ACC112 (cell line): Measurements from ENCODE around the gene ST7L.

Experiments
- H2AFZ ChIP-seq: fragments of 200-600 bp; sonication (generic); one replicate; pipeline ENCODE4 v1.6.0; 2017; ENCODE audit warnings: antibody characterized with exemption, low read length; ENCODE audit not compliant: unreplicated experiment
- H3K27ac ChIP-seq: fragments of 200-600 bp; sonication (generic); 2 replicates; pipeline ENCODE4 v1.5.1; 2014; ENCODE audit warnings: low read depth, mild to moderate bottlenecking, antibody characterized with exemption, low read length, moderate library complexity
- H3K27me3 ChIP-seq: fragments of 200-600 bp; sonication (generic); 2 replicates; pipeline ENCODE4 v1.6.1; 2014; ENCODE audit warnings: mild to moderate bottlenecking, antibody characterized with exemption, low read length, moderate library complexity, mixed read lengths; ENCODE audit not compliant: insufficient read depth
- H3K36me3 ChIP-seq: fragments of 200-600 bp; sonication (generic); 2 replicates; pipeline ENCODE4 v1.6.1; 2016; ENCODE audit warnings: mild to moderate bottlenecking, antibody characterized with exemption, low read length, moderate library complexity, mixed read lengths; ENCODE audit not compliant: insufficient read depth
- H3K4me1 ChIP-seq: fragments of 200-600 bp; sonication (generic); one replicate; pipeline ENCODE4 v1.6.1; 2016; ENCODE audit warnings: low read length, mixed read lengths; ENCODE audit not compliant: insufficient read depth, unreplicated experiment, control insufficient read depth
- H3K4me3 ChIP-seq: fragments of 200-600 bp; sonication (generic); 2 replicates; pipeline ENCODE4 v1.5.1; 2014; ENCODE audit warnings: mild to moderate bottlenecking, low read depth, low read length
- H3K79me2 ChIP-seq: fragments of 200-600 bp; sonication (generic); one replicate; pipeline ENCODE4 v1.6.0; 2016; ENCODE audit warnings: low read length; ENCODE audit not compliant: control insufficient read depth, unreplicated experiment, insufficient read depth

ST7L gene

DNA sequence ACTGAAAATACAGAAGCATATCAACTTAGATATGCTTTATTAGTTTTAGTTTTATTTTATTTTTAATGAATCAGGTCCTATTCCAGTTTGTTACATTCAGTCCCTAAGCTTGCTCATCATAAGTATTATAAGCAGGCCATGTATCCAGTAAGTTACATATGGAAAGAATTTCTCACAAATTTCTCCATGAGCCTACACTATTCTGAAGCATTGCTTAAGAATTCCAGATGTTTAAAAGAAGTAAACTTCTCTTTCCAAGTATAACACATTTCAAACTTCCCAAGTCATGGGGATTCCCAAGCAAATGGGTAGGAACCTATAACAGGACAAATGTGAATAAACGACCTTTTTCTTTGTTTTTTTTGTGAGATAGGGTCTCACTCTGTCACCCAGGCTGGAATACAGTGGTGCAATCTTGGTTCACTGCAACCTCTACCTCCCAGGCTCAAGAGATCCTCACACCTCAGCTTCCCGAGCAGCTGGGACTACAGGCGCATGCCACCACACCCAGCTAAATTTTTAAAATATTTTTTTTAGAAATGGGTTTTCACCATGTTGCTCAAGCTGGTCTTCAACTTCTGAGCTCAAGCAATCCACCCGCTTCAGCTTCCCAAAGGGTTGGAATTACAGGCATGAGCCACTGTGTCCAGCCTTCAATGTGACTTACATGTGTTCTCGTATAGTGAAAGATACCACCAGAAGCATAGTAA, 39.0 kb downstream of the ST7L start:
- Histone ChIP-seq H3K27ac (no peak overlapping the region), H3K4me1 (peaks cover 13% of the 10 kb centered on the region), H3K4me3 (no peak overlapping the region), H3K36me3 (0 out of 2 replicates have a peak, but pooled peaks cover 4% of the 10 kb centered on the region), H3K27me3 (no peaks in the 10 kb centered on the region), H2AFZ (no peak overlapping the region), H3K79me2 (no peaks in the 10 kb centered on the region)

DNA sequence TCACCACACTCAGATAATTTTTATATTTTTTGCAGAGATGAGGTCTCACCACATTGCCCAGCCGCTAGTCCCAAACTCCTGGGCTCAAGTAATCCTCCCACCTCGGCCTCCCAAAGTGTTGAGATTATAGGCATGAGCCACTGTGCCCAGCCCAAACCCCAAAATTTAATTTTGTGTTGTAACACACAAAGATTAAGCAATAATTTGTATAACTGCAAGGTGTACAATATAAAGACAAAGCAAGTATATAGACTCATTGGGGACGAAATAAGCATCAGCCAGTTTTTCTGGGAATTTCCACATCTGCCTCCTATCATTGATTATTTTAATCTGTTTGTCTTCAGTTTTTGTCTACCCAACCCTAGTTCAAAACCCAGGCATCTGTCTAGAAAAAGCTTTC, 42.7 kb downstream of the ST7L start:
- peaks cover 11% of the 10 kb centered on the region; the same call in 1 of the 2 replicates for H3K36me3 ChIP-seq
- H3K27me3 ChIP-seq = no peaks in the 10 kb centered on the region
- peaks cover 7% of the 10 kb centered on the region for H3K4me1 ChIP-seq
- no peak overlapping the region for H3K4me3 ChIP-seq
- no peaks in the 10 kb centered on the region for H3K79me2 ChIP-seq
- no peak overlapping the region for H3K27ac ChIP-seq
- H2AFZ ChIP-seq = no peak overlapping the region

DNA sequence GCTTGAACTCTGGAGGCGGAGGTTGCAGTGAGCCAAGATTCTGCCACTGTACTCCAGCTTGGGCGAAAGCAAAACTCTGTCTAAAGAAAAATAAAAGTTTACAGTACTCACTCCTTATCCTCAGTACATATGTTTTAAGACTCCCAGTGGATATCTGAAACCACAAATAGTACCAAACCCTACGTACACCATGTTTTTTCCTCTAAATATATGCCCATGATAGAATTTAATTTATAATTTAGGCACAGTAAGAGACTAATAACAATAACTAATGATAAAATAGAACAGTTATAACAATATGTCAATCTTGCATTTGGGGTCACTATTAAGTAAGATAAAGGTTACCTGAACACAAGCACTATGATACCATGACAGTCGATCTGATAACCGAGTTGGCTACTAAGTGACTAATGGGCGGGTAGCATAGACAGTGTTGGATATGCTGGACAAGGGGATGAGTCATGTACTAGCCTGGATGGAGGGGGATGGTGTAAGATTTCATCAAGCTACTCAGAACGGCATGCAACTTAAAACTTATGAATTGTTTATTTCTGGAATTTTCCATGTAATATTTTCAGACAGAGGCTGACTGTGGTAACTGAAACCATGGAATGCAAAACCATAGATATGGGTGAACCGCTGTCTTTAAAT, 43.7 kb downstream of the ST7L start:
- Histone ChIP-seq H2AFZ (no peak overlapping the region), H3K79me2 (no peaks in the 10 kb centered on the region), H3K27ac (peak overlapping the region; percentile 21), H3K36me3 (peaks cover 11% of the 10 kb centered on the region), H3K4me3 (no peak overlapping the region), H3K27me3 (no peaks in the 10 kb centered on the region), H3K4me1 (peaks cover 7% of the 10 kb centered on the region)

DNA sequence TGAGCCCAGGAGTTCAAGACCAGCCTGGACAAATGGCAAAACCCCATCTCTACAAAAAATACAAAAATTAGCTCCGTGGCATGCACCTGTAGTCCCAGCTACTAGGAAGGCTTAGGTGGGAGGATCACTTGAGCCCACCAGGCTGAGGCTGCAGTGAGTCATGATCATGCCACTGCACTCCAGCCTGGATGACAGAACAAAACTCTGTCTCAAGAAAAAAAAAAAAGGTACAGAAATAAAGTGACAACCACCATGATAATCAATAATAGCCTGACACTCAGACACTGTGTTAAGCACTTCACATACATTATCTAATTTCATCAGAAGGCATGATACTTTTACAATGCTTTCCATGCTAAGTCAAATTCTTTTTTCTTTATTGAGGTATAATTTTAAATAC, 53.1 kb downstream of the ST7L start:
- Histone ChIP-seq H2AFZ (no peak overlapping the region), H3K27me3 (no peaks in the 10 kb centered on the region), H3K36me3 (peaks cover 21% of the 10 kb centered on the region), H3K4me1 (no peaks in the 10 kb centered on the region), H3K4me3 (no peak overlapping the region), H3K79me2 (no peaks in the 10 kb centered on the region), H3K27ac (no peak overlapping the region)

DNA sequence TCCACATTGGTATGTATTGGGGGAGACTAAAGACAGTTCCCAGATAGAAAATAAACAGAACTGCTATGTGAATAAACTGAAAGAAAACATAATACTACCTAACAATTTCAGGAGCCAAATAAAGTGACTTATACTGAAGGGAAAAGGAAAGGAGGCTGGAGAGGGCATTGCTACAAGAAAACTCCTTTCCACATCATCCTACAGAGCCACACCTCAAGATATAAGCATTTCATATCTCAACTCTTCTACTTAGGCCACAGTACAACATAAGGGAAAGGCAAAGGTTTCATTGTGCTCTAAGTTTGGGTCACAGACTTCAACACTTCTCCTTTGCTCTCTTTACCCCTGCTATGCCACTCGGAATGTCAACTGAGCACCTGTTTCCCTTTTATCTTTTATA, 54.9 kb downstream of the ST7L start:
- no peak overlapping the region for H2AFZ ChIP-seq
- H3K79me2 ChIP-seq = no peaks in the 10 kb centered on the region
- H3K27ac ChIP-seq = no peak overlapping the region
- H3K36me3 ChIP-seq = peaks cover 18% of the 10 kb centered on the region
- H3K27me3 ChIP-seq = no peaks in the 10 kb centered on the region
- no peaks in the 10 kb centered on the region for H3K4me1 ChIP-seq
- no peak overlapping the region for H3K4me3 ChIP-seq

DNA sequence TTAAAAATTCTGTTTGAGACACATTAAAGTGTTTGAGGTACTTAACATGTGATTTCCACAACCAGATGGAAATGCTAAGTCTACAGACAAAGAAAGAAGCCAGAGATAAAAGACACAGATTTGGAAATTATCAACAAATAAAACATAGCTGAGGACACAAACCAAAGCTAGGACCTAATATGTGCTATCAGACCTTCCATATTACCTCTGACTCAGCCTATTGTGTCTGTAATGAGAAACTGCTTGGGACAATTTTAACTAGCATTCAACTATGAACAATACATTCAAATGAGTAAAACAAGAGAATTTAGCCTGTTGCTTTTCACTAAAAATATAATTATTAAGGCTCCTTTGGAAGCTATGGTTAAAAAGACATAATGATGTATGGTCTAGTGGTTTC, 55.6 kb downstream of the ST7L start:
- Histone ChIP-seq H2AFZ (no peak overlapping the region), H3K4me3 (no peak overlapping the region), H3K4me1 (no peaks in the 10 kb centered on the region), H3K27ac (no peak overlapping the region), H3K27me3 (no peaks in the 10 kb centered on the region), H3K79me2 (no peaks in the 10 kb centered on the region), H3K36me3 (peaks cover 15% of the 10 kb centered on the region)

DNA sequence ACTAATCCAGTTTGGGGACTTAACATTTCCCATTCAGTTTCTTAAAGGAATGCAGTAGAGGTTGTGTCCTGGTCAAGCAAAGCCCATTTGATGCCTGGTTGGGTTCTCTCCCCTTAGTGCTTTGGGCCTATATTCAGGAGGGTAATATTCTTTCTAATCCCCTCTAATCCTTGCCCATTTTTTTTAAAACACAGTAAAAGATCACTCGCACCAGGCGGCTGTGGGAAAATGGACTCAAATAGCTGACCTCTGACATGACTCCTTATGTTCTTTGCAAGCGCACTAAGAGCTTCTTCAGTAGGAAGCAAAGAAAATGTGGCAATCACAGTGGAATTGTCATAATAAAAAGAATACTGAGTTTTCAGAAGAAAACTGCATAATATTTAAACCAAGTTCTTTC, 60.3 kb downstream of the ST7L start:
- peak overlapping the region; percentile 64; the same call in 1 of the 2 replicates for H3K27ac ChIP-seq

DNA sequence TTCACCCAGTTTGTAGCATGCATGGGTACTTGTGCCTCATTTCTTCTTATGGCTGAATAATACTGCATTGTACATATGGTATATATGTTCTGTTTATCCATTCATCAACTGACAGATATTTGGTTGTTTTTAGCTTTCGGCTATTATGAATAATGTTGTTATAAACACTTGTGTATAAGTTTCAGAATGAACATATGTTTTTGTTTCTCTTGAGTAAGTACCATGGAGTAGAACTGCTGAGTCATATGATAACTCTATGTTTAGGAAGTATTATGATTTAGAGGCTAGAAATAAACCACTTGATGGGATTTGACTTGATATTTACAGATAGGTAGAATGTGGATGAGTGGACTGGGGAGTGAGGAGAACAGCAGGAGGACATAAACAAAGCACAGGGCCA, 61.6 kb downstream of the ST7L start:
- Histone ChIP-seq H2AFZ (no peak overlapping the region), H3K36me3 (peaks cover 29% of the 10 kb centered on the region), H3K27me3 (no peaks in the 10 kb centered on the region)

More for the DNA sequence above, 60.3 kb downstream of the ST7L start:
- Histone ChIP-seq H3K4me3 (no peak overlapping the region), H3K79me2 (no peaks in the 10 kb centered on the region), H2AFZ (no peak overlapping the region), H3K27me3 (no peaks in the 10 kb centered on the region), H3K4me1 (peaks cover 12% of the 10 kb centered on the region), H3K36me3 (peaks cover 20% of the 10 kb centered on the region)

DNA sequence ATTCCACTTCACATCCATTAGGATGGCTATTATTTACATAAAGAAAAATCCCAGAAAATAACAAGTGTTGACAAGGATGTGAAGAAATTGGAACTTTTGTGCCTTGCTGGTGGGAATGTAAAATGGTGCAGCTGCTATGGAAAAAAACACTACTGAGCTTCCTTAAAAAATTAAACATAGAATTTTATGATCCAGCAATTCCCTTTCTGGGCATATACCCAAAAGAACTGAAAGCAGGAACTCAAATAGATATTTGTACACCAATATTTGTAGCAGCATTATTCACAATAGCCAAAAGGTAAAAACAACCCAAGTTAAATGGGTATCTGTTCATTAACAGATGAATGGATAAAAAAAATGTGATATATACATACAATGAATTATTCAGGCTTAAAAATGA, 64.5 kb downstream of the ST7L start:
- H3K79me2 ChIP-seq = no peaks in the 10 kb centered on the region
- H3K27ac ChIP-seq = no peak overlapping the region
- no peaks in the 10 kb centered on the region for H3K27me3 ChIP-seq
- no peak overlapping the region for H2AFZ ChIP-seq
- H3K4me1 ChIP-seq = peaks cover 12% of the 10 kb centered on the region
- peaks cover 29% of the 10 kb centered on the region for H3K36me3 ChIP-seq
- H3K4me3 ChIP-seq = no peak overlapping the region

More for the DNA sequence above, 61.6 kb downstream of the ST7L start:
- H3K79me2 ChIP-seq = no peaks in the 10 kb centered on the region
- H3K4me3 ChIP-seq = no peak overlapping the region; the same call in 1 of the 2 replicates
- peak overlapping the region; percentile 64 for H3K27ac ChIP-seq
- peaks cover 12% of the 10 kb centered on the region for H3K4me1 ChIP-seq

DNA sequence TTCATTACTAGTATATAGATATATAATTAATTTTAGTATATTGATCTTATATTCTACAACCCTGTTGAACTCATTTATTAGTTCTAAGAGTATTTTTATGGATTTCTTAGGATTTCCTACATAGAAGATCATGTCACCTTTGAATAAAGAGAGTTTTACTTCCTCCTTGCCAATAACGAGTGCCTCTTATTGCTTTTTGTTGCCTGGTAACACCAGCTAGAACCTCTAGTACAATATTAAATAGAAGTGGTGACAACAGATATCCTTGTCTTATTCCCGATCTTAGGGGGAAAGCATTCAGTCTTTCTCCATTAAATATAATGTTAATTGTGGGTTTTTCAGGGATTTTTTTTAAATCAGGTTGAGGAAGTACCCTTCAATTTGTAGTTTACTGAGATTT, 69.4 kb downstream of the ST7L start:
- no peaks in the 10 kb centered on the region for H3K27me3 ChIP-seq
- H3K36me3 ChIP-seq = peaks cover 25% of the 10 kb centered on the region
- H3K4me1 ChIP-seq = peaks cover 20% of the 10 kb centered on the region
- no peak overlapping the region for H3K4me3 ChIP-seq
- no peaks in the 10 kb centered on the region for H3K79me2 ChIP-seq
- no peak overlapping the region for H2AFZ ChIP-seq
- no peak overlapping the region for H3K27ac ChIP-seq

DNA sequence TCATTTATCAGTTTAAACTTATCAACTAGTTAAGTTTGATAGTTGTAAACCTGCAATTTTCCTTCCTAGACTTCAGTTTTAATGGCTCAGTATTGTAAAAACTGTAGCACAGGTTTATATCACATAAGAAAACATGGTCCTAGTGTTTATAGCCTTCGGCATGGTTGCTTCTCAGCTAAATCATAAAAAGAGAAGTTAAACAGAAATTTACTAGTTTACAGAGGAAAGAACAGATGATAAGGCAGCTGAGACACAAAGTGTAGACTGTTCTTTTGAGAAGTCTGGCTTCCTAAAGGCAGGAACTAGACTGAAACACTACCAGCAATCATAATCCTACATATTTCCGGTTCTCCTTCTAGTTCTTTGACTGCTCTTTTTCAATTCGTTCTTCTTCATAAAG, 70.4 kb downstream of the ST7L start:
- H3K27ac ChIP-seq = no peak overlapping the region

More for the DNA sequence above, 70.4 kb downstream of the ST7L start:
- Histone ChIP-seq H3K36me3 (peaks cover 15% of the 10 kb centered on the region), H3K4me1 (peaks cover 28% of the 10 kb centered on the region), H3K4me3 (no peak overlapping the region), H3K79me2 (no peaks in the 10 kb centered on the region), H3K27me3 (no peaks in the 10 kb centered on the region), H2AFZ (no peak overlapping the region)
